ENCODE data around the gene SAMD3.

DNA sequence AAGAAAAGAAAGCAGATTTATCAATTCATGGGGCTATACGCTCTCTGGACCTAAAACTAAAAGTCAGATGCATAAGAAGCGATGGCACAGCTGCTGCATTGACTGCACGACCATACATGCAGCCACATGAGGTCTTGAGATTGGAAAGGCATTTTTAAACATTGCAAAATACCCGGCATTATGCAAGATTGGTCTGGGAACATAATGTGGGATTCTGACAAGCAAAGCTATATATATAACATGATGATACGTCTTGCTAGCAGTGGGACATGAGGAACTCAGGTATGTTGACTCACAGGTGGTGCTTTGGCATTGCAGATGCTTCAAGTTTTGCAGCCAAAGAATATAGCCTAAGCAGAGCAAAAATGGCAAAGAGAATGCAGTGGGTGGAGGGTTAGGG is 55.1 kb downstream of the SAMD3 start:
- TF ChIP-seq, protein P1, sequence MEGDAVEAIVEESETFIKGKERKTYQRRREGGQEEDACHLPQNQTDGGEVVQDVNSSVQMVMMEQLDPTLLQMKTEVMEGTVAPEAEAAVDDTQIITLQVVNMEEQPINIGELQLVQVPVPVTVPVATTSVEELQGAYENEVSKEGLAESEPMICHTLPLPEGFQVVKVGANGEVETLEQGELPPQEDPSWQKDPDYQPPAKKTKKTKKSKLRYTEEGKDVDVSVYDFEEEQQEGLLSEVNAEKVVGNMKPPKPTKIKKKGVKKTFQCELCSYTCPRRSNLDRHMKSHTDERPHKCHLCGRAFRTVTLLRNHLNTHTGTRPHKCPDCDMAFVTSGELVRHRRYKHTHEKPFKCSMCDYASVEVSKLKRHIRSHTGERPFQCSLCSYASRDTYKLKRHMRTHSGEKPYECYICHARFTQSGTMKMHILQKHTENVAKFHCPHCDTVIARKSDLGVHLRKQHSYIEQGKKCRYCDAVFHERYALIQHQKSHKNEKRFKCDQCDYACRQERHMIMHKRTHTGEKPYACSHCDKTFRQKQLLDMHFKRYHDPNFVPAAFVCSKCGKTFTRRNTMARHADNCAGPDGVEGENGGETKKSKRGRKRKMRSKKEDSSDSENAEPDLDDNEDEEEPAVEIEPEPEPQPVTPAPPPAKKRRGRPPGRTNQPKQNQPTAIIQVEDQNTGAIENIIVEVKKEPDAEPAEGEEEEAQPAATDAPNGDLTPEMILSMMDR (IDR thresholded peaks at IDR 0.05 in 2 of 3, conservative IDR thresholded peaks at IDR 0.05 in 1 of 3; ENCODE audit: borderline replicate concordance in 1 of 3, insufficient read depth in 1 of 3, low read depth in 2 of 3, low read length in 2 of 3): no peak
- TF ChIP-seq POLR2A (IDR thresholded peaks at IDR 0.05; ENCODE audit: borderline replicate concordance, extremely low read depth, insufficient read depth, insufficient read length): no peak
- TF ChIP-seq EZH2 (IDR thresholded peaks at IDR 0.05): no peak
- TF ChIP-seq, protein P2, sequence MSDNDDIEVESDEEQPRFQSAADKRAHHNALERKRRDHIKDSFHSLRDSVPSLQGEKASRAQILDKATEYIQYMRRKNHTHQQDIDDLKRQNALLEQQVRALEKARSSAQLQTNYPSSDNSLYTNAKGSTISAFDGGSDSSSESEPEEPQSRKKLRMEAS (IDR thresholded peaks at IDR 0.05): no peak

All from HCT116 (cell line).